ENCODE measurements around the gene NMUR1.

Gene NMUR1

GRCh38 chr2:231554748-231555545, 24.7 kb upstream of the NMUR1 start:
- DNase-seq: peak in 1 of 51 donors; percentile 12

- no peak for DNase-seq
Observed at GRCh38 chr2:231554327-231554726, 24.1 kb upstream of the NMUR1 start.

GRCh38 chr2:231552752-231553151, 22.5 kb upstream of the NMUR1 start:
- no peak for DNase-seq

DNA sequence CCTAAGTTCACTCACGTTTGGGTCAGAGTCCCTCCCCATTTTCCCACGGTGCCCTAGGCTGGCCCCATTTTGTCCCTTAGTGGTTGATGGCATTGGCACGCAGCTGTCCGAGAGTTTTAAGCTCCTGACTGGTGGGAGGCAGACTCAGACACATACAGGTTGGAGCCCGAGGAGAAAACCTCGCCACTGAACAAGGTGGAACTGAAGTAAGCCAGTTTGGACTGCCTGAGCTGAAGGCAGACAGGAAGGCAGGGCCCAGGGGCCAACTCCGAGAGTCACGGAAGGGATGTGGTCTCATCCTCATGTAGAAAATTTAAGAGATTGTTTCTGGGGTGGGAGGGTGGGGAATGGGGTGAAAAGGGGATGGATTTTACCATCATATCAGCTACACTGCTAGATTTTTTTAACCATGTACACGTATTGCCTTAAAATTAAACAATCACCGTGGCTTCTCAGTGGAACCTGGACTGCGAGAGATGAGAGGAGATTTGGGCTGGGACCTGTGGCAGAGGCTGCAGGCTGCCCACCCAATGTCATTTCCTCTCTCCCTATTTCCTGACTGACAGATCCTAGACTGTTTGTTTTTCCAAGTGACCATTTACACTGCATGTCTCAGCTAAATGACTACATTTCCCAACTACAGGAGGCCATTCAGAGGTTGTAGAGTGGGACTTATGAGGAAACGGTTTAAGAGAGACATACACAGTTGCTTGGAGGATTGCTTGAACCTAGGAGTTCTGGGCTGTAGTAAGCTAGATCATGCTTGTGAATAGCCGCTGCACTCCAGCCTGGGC, 19.4 kb upstream of the NMUR1 start:
- no peak for DNase-seq

GRCh38 chr2:231548752-231549151, 18.5 kb upstream of the NMUR1 start:
- DNase-seq: no peak

DNA sequence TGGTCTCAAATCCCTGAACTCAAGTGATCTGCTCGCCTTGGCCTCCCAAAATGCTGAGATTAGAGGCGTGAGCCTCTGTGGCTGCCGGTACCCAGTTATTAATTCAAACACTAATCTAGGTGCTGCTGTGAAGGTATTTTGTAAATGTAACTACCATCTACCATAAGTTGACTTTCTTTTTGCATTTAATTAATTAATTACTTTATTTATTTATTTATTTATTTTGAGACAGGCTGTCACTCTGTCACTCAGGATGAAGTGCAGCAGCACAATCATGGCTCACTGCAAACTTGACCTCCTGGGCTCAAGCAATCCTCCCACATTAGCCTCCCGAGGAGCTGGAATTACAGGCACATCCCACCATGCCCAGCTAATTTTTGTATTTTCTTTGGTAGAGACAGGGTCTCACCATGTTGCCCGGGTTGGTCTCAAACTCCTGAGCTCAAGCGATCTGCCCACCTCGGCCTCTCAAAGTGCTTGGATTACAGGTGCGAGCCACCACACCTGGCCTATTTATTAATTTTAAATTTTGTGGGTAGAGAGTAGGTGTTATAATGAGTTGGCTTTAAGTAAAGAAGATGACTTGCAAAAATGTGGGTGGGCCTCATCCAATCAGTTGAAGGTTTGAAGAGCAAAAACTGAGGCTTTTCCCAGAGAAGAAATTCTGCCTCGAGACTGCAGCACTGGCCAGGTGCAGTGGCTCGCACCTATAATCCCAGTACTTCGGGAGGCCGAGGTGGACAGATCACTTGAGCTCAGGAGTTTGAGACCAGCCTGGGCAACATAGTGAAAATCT, 17.3 kb upstream of the NMUR1 start:
- no peak for DNase-seq

DNA sequence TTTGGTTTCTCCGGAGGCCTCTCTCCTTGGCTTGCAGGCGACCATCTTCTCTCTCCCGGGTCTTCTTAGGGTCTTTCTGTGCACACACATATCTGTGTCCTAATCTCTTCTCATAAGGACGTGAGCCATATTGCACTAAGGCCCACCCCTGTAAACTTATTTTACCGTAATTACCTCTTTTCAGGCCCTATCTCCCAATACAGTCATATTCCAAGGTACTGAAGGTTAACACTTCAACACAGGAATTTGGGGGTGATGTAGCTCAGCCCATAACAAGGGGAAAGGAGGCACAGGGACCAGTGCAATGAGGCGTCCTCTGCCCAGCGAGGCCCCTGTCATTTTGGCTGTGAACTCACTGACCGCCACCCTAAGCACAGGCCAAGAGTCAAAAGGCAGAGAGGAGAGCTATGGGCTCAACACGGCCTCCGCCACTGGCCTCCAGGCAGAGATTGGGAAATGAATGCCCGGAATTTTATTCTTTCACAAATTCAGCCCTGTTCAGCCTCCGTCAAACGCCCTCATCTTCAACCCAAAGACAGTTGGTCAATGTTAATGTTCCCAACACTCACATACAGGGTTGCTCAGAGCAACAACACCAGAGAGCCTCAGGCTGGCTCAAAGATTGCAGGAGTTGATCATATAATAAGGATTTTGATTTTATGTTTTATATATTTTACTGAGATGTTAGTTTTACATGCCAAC, 15.9 kb upstream of the NMUR1 start:
- no peak for DNase-seq

GRCh38 chr2:231545105-231545902, 15.1 kb upstream of the NMUR1 start:
- peak in 18 of 51 donors; percentile 5 to 53 (median 20) for DNase-seq

GRCh38 chr2:231542136-231542535, 11.9 kb upstream of the NMUR1 start:
- no peak for DNase-seq

DNA sequence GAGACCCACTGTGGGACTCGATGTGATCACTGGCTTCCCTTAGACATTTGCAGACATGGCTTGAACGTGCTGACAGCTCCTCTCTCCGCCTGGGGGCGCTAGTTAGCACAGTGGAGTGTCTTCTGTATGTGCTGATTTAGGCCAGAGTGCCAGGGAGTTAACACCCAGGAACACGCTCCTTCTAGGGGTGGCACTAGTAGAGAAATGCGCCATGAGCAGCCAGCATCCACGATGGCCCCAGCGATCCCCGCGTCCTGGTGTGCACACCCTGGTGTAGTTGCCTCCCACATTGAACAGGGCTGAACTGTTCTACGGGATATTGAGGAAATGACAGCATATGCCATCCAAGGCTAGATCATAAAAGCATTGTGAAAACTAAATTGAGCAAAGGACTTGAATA, 11.4 kb upstream of the NMUR1 start:
- no peak for DNase-seq

- DNase-seq: no peak
Observed at GRCh38 chr2:231539991-231540390, 9.7 kb upstream of the NMUR1 start.

- no peak for DNase-seq
Observed at GRCh38 chr2:231535961-231536360, 5.7 kb upstream of the NMUR1 start.

DNA sequence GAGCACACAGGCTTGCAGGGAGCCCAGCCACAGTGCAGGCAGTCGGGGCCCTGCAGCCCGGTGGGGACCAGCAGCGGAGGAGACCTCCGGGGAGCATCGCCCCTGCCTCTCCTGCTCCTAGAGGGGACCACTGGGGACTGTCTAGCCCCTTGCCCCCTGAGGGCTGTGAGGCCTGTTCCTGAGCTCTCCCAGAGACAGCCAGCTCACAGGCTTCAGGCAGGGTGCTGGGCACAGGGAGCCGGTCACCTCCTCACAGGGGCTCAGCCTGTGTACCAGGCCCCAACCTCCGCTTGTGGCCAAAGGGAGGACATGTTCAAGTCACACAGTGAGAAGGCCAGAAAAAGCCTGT, 3.5 kb upstream of the NMUR1 start:
- DNase-seq: no peak

DNA sequence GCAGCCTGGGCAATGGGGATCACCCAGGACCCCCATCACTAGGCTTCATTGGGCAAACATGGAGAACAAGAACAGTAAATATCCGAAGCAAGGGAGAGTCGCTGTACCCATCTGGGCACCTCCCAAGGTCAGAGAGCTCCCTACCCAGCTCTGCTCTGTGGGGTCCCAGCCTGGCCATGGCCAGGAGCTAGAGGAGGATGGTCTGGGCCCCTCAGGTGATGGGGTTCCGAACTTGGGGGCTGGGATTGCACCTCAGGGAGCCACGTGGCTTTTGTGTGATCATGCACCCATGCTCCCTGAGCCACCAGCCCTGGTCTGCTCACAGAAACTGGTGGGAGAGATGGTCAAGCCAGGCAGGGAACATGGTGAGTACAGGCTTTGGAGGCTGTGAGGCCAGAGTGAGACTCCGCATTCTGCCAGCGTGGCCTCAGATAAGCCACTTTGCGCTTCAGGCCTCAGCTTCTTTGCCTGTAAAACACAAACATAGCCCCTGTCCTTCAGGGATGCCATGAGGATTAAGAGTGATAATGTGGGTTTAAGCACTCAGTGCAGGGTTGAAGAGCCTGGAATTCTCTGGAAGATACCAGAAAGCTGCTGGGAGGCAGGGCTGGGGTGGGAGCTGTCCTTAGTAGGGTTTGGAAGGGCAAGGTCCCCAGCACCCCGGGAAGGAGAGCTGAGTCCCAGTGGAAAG, 3.0 kb upstream of the NMUR1 start:
- DNase-seq: no peak

GRCh38 chr2:231532756-231533035, 2.5 kb upstream of the NMUR1 start:
- no peak for DNase-seq

GRCh38 chr2:231531883-231532755, 1.9 kb upstream of the NMUR1 start:
- no peak for DNase-seq

DNA sequence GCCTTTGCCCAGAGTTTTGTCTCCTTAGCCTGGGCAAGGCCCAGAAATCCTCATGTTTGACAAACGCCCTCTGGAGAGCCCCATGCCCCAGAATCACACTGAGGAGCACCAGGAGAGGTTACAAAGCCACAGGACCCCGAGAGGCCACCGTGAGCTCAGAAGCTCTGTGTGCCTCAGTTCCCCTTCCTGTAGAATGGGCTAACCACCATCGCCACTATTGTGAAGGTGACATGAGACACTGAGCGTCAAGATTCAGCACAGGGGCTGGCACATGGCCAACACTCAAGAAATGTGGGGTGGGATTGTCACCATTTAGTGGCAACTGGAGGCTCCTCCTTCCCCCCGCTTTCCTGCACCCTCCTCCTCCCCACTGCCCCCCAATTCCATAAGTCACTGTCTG, 1.2 kb upstream of the NMUR1 start:
- no peak for DNase-seq

- DNase-seq: no peak
Observed at GRCh38 chr2:231528636-231529030, 1.6 kb downstream of the NMUR1 start.

DNA sequence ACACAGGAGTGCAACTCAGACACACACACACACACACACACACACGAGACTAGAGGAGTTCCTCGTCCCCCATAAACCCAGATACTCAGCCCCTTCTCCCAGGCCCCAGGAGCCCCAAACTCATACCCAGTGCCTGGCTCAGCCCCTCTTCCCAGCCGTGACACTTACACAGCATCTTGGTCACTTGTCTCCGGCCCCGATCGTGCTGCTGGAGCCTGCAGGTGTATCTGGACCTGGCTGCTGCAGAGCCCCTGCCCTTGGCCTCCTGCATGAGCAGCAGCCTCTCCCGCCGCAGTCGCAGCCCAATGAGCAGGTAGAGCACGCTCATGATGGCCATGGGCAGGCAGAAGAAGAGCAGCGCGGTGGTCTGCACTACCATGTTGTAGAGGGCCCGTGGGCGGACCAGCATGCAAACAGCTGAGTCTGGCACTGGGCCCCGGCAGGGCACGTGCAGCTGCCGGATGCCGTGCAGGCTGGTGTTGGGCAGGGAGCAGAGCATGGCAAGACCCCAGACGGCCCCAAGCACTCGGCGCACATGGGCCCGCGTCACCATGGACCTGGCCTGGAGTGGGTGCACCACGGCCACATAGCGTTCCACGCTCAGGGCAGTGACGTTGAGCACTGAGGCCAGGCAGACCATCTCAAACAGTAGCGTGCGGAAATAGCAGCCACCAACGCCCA, 2.1 kb downstream of the NMUR1 start:
- DNase-seq: no peak
